WTC11 (cell line): ENCODE data around the gene OR2M5. TPM values are rescaled to one million over a fixed set of nuclear protein-coding genes. Genes with fewer than 3 reads are reported as not detected.

ENCODE experiments used
- ATAC-seq: fragments of 200-7000 bp; cut with Tn5 transposase; 2 replicates; pipeline ENCODE4 v1.10.0; 2021; ENCODE audit warnings: mild to moderate bottlenecking, moderate library complexity
- CTCF ChIA-PET: fragments of 300-600 bp; sonication (Branson Sonifier 250); formaldehyde crosslinking; loops from one replicate; lab custom pipeline; 2021; ENCODE audit warnings: antibody characterized with exemption; lab: Charles Lee
- POLR2A ChIA-PET: fragments of 350-600 bp; sonication (Branson Sonifier 250); formaldehyde crosslinking; loops from one replicate; lab custom pipeline; 2021; ENCODE audit warnings: antibody characterized with exemption; lab: Charles Lee
- DNase-seq: peaks from one replicate; pipeline ENCODE4 v3.0.0; 2021; ENCODE audit warnings: low spot score
- H3K27ac Mint-ChIP-seq: 2 replicates; pipeline ENCODE4 v1.8.0; 2021; ENCODE audit warnings: mixed read lengths
- H3K27me3 Mint-ChIP-seq: 2 replicates; pipeline ENCODE4 v1.8.0; 2021; ENCODE audit warnings: low read depth, mild to moderate bottlenecking, moderate library complexity, mixed read lengths
- H3K36me3 Mint-ChIP-seq: 2 replicates; pipeline ENCODE4 v1.8.0; 2021; ENCODE audit warnings: mixed read lengths
- H3K4me1 Mint-ChIP-seq: 2 replicates; pipeline ENCODE4 v1.8.0; 2022; ENCODE audit warnings: mixed read lengths
- H3K4me3 Mint-ChIP-seq: 2 replicates; pipeline ENCODE4 v1.8.0; 2021; ENCODE audit warnings: mild to moderate bottlenecking, moderate library complexity, mixed read lengths
- H3K9me3 Mint-ChIP-seq: 2 replicates; pipeline ENCODE4 v1.8.0; 2021; ENCODE audit warnings: mixed read lengths
- AR ChIP-seq: fragments of 250-450 bp; sonication (Bioruptor Pico); IDR thresholded peaks from 2 replicates; pipeline ENCODE4 v1.9.0; 2021; ENCODE audit warnings: mild to moderate bottlenecking
- ARID4B ChIP-seq: sonication (generic); formaldehyde crosslinking; IDR thresholded peaks from 2 replicates; pipeline ENCODE4 v1.8.0; 2023; ENCODE audit warnings: missing genetic modification reagents, mild to moderate bottlenecking, borderline replicate concordance
- ATF2 ChIP-seq: sonication (generic); formaldehyde crosslinking; IDR thresholded peaks from 2 replicates; pipeline ENCODE4 v1.8.1; 2022; ENCODE audit warnings: low read depth, missing genetic modification reagents, borderline replicate concordance
- CREB1 ChIP-seq: sonication (generic); formaldehyde crosslinking; IDR thresholded peaks from 2 replicates; pipeline ENCODE4 v1.8.0; 2023; ENCODE audit warnings: mild to moderate bottlenecking, missing genetic modification reagents
- CTCF ChIP-seq: fragments of 200-600 bp; IDR thresholded peaks from 2 replicates; pipeline ENCODE4 v1.8.0; 2022; ENCODE audit warnings: antibody characterized with exemption
- E2F5 ChIP-seq: sonication (generic); formaldehyde crosslinking; IDR thresholded peaks from 2 replicates; pipeline ENCODE4 v1.8.1; 2022; ENCODE audit warnings: mild to moderate bottlenecking, moderate library complexity, missing genetic modification reagents
- FOXP1 ChIP-seq: sonication (generic); formaldehyde crosslinking; IDR thresholded peaks from 2 replicates; pipeline ENCODE4 v1.8.0; 2022; ENCODE audit warnings: missing genetic modification reagents, mild to moderate bottlenecking, moderate library complexity, borderline replicate concordance
- GRHL2 ChIP-seq: fragments of 250-450 bp; sonication (Bioruptor Pico); IDR thresholded peaks from 2 replicates; pipeline ENCODE4 v1.8.0; 2022; ENCODE audit warnings: mild to moderate bottlenecking, moderate library complexity; ENCODE audit not compliant: insufficient replicate concordance, severe bottlenecking
- HMGA2 ChIP-seq: fragments of 250-450 bp; sonication (Bioruptor Pico); IDR thresholded peaks from 2 replicates; pipeline ENCODE4 v1.4.0; 2021; ENCODE audit warnings: mild to moderate bottlenecking, moderate library complexity
- HMGXB4 ChIP-seq: sonication (generic); formaldehyde crosslinking; IDR thresholded peaks from 2 replicates; pipeline ENCODE4 v1.8.1; 2023; ENCODE audit warnings: mild to moderate bottlenecking, moderate library complexity, missing genetic modification reagents
- IRF2 ChIP-seq: sonication (generic); formaldehyde crosslinking; IDR thresholded peaks from 2 replicates; pipeline ENCODE4 v1.8.0; 2022; ENCODE audit warnings: low read depth, missing genetic modification reagents, borderline replicate concordance
- MAX ChIP-seq: sonication (generic); formaldehyde crosslinking; IDR thresholded peaks from 2 replicates; pipeline ENCODE4 v1.8.0; 2022; ENCODE audit warnings: mild to moderate bottlenecking, missing genetic modification reagents
- PREB ChIP-seq: sonication (generic); formaldehyde crosslinking; IDR thresholded peaks from 2 replicates; pipeline ENCODE4 v1.8.1; 2022; ENCODE audit warnings: mild to moderate bottlenecking, missing genetic modification reagents, moderate library complexity, borderline replicate concordance
- USF1 ChIP-seq: sonication (generic); formaldehyde crosslinking; IDR thresholded peaks from 2 replicates; pipeline ENCODE4 v1.8.0; 2022; ENCODE audit warnings: mild to moderate bottlenecking, missing genetic modification reagents
- ZNF219 ChIP-seq: sonication (generic); formaldehyde crosslinking; IDR thresholded peaks from 2 replicates; pipeline ENCODE4 v1.8.0; 2023; ENCODE audit warnings: missing genetic modification reagents, mild to moderate bottlenecking, borderline replicate concordance
- ZNF317 ChIP-seq: sonication (generic); formaldehyde crosslinking; IDR thresholded peaks from 2 replicates; pipeline ENCODE4 v1.8.1; 2023; ENCODE audit warnings: low read depth, mild to moderate bottlenecking, moderate library complexity, missing genetic modification reagents, borderline replicate concordance
- ZNF396 ChIP-seq: fragments of 250-450 bp; sonication (Bioruptor Pico); IDR thresholded peaks from 2 replicates; pipeline ENCODE4 v1.8.0; 2021; ENCODE audit warnings: mild to moderate bottlenecking, moderate library complexity, borderline replicate concordance
- total RNA-seq: library from RNA; stranded (reverse); gene quantifications from 3 replicates; pipeline ENCODE4 v1.2.3, GENCODE V29; 2021

Gene OR2M5
- total RNA-seq, 1 experiment from 2014 or later, result not detected

GRCh38 chr1:248187363-248187762, 42.4 kb downstream of the OR2M5 start (continued):
- TF ChIP-seq ARID4B (no peak), MAX (CRISPR knock-in tag) (no peak)

- Mint-ChIP-seq H3K27me3 (peaks cover 13% of the 10 kb centered on the region), H3K36me3 (peaks cover 73% of the 10 kb centered on the region), H3K4me3 (no peak overlapping the region), H3K9me3 (peaks cover 78% of the 10 kb centered on the region), H3K27ac (no peak overlapping the region), H3K4me1 (no peaks in the 10 kb centered on the region)
- DNase-seq (no peak), ATAC-seq (no peak)
- TF ChIP-seq CTCF (no peak), ZNF396 (CRISPR knock-in tag) (no peak), FOXP1 (CRISPR knock-in tag) (no peak), HMGA2 (CRISPR knock-in tag) (no peak), PREB (CRISPR knock-in tag) (no peak), IRF2 (CRISPR knock-in tag) (no peak), ZNF317 (CRISPR knock-in tag) (no peak), CREB1 (CRISPR knock-in tag) (no peak), HMGXB4 (no peak), ZNF219 (CRISPR knock-in tag) (no peak), GRHL2 (CRISPR knock-in tag) (no peak)
- CTCF ChIA-PET, result no interaction called here
- POLR2A ChIA-PET, result no interaction called here
Observed at GRCh38 chr1:248189026-248189425, 44.1 kb downstream of the OR2M5 start.

GRCh38 chr1:248194117-248194516, 49.2 kb downstream of the OR2M5 start:
- POLR2A ChIA-PET, result no interaction called here
- Mint-ChIP-seq H3K4me3 (no peak overlapping the region), H3K9me3 (peaks cover 75% of the 10 kb centered on the region), H3K27ac (no peak overlapping the region), H3K36me3 (peaks cover 61% of the 10 kb centered on the region), H3K4me1 (no peaks in the 10 kb centered on the region), H3K27me3 (peaks cover 18% of the 10 kb centered on the region)
- no peak for ATAC-seq
- CTCF ChIA-PET, result no interaction called here
- no peak for DNase-seq
- TF ChIP-seq AR, result no peak
- TF ChIP-seq E2F5 (CRISPR knock-in tag), result no peak
- TF ChIP-seq ATF2 (CRISPR knock-in tag), result no peak
- TF ChIP-seq USF1 (CRISPR knock-in tag), result no peak
- TF ChIP-seq GRHL2 (CRISPR knock-in tag), result no peak
